Lung (tissue), 12 donors: ENCODE results near the gene IGFBP2. TPM values are rescaled to one million over a fixed set of nuclear protein-coding genes. Genes with fewer than 3 reads are reported as not detected.

ENCODE experiments used
- ATAC-seq: fragments of 200-7000 bp; cut with Tn5 transposase; one replicate; pipeline ENCODE4 v1.9.1; 2020; ENCODE audit warnings: moderate number of reproducible peaks; ENCODE audit not compliant: insufficient read depth, low FRiP score
- DNase-seq, 3 donors: peaks; one replicate each; pipeline ENCODE4 v3.0.0-alpha.2; 2013 to 2017
- H3K27ac ChIP-seq, 2 donors: one replicate each; pipeline ENCODE4 v1.5.1; 2013; ENCODE audit warnings: mild to moderate bottlenecking in 2 of 2, moderate library complexity in 2 of 2, control low read depth in 1 of 2, inconsistent platforms in 1 of 2, low read depth in 1 of 2, low read length in 1 of 2
- H3K27me3 ChIP-seq, 3 donors: one replicate each; pipeline ENCODE4 v1.5.1; 2013; ENCODE audit warnings: low read length in 2 of 3; ENCODE audit not compliant: control insufficient read depth in 3 of 3, insufficient read depth in 3 of 3
- H3K36me3 ChIP-seq, 4 donors: one replicate each; pipeline ENCODE4 v1.5.1; 2013; ENCODE audit warnings: low read length in 4 of 4, mild to moderate bottlenecking in 1 of 4, moderate library complexity in 1 of 4; ENCODE audit not compliant: control insufficient read depth in 4 of 4, insufficient read depth in 4 of 4
- H3K4me1 ChIP-seq, 5 donors: one replicate each; pipeline ENCODE4 v1.5.1; 2013; ENCODE audit warnings: low read length in 5 of 5, mild to moderate bottlenecking in 2 of 5, moderate library complexity in 1 of 5; ENCODE audit not compliant: control insufficient read depth in 5 of 5, insufficient read depth in 5 of 5
- H3K4me3 ChIP-seq: one replicate; pipeline ENCODE4 v1.5.1; 2013; ENCODE audit warnings: mild to moderate bottlenecking, control low read depth, moderate library complexity
- H3K9ac ChIP-seq, 2 donors: one replicate each; pipeline ENCODE4 v1.5.1; 2013; ENCODE audit warnings: low read length in 2 of 2, control low read depth in 1 of 2; ENCODE audit not compliant: insufficient read depth in 1 of 2
- H3K9me3 ChIP-seq, 4 donors: one replicate each; pipeline ENCODE4 v1.5.1; 2013; ENCODE audit warnings: low read length in 3 of 4, mild to moderate bottlenecking in 1 of 4, moderate library complexity in 1 of 4; ENCODE audit not compliant: control insufficient read depth in 4 of 4, insufficient read depth in 3 of 4
- CTCF ChIP-seq: IDR thresholded peaks from 2 replicates; pipeline ENCODE4 v1.5.1; 2012; ENCODE audit warnings: mild to moderate bottlenecking; ENCODE audit errors: control extremely low read depth, extremely low read depth
- WGBS, 2 donors: extraction: QIAGEN DNeasy Blood & Tissue Kit; methylation state at CpG; one replicate each; pipeline ENCODE4 v1.1.7; 2013; 5-methylcytosine and 5-hydroxymethylcytosine counted together
- polyA plus RNA-seq, 2 donors: library from polyadenylated mRNA; stranded (reverse); fragments of 200-250 nt; gene quantifications; one replicate each; pipeline ENCODE4 v1.2.1, GENCODE V29; 2013
- total RNA-seq, 2 donors: library from RNA; depleted of rRNA in 1 of 2; stranded (reverse); fragments of >200 nt in 1 of 2; gene quantifications; one replicate each; pipeline ENCODE4 v1.2.1, GENCODE V29; 2014 to 2021
- donor health status: control.
- donor health status: control.
- donor health status: Bipolar disorder and iron deficiency.
- donor health status: healthy.
- donor health status: DM: yes; HTN: yes; CAD: no.

Gene IGFBP2
- total and polyA plus RNA-seq, 4 donors: 50.5 to 104 (median 81.2) TPM

GRCh38 chr2:216696321-216696720 lies 63.1 kb downstream of the IGFBP2 start:
- no peak overlapping the region for H3K27ac ChIP-seq
- ATAC-seq: no peak

GRCh38 chr2:216696751-216697560 lies 63.7 kb downstream of the IGFBP2 start:
- 39 to 41% methylated on average over 7 of the region's 7 CpGs for WGBS, 2 donors
- Histone ChIP-seq H3K4me1 (peaks cover 0 to 76% (median 20%) of the 10 kb centered on the region in 5 donors), H3K4me3 (no peak overlapping the region), H3K27ac (no peak overlapping the region), H3K9me3 (no peaks in the 10 kb centered on the region), H3K36me3 (no peaks in the 10 kb centered on the region), H3K27me3 (no peaks in the 10 kb centered on the region), H3K9ac (no peak overlapping the region)
- TF ChIP-seq CTCF: no peak
- DNase-seq: peak in 2 of 3 donors; percentile 79 to 82
- no peak for ATAC-seq

More at GRCh38 chr2:216696321-216696720, 63.1 kb downstream of the IGFBP2 start:
- H3K4me1 ChIP-seq: peaks cover 0 to 78% (median 20%) of the 10 kb centered on the region in 5 donors
- H3K36me3 ChIP-seq: no peaks in the 10 kb centered on the region
- no peak for TF ChIP-seq CTCF
- H3K9me3 ChIP-seq: no peaks in the 10 kb centered on the region
- no peak for DNase-seq
- H3K9ac ChIP-seq: no peak overlapping the region
- WGBS, 2 donors: 74 to 81% methylated on average over 1 of the region's 1 CpG
- no peaks in the 10 kb centered on the region for H3K27me3 ChIP-seq
- H3K4me3 ChIP-seq: no peak overlapping the region

- Histone ChIP-seq H3K36me3 (no peaks in the 10 kb centered on the region), H3K4me1 (peaks cover 0 to 69% (median 20%) of the 10 kb centered on the region in 5 donors), H3K9me3 (no peaks in the 10 kb centered on the region), H3K4me3 (no peak overlapping the region), H3K9ac (no peak overlapping the region), H3K27me3 (no peaks in the 10 kb centered on the region), H3K27ac (no peak overlapping the region)
- ATAC-seq (no peak), DNase-seq (peak in 1 of 3 donors; percentile 27)
- 34 to 36% methylated on average over 6 of the region's 6 CpGs for WGBS, 2 donors
- TF ChIP-seq CTCF: no peak
Measured at GRCh38 chr2:216698293-216698692, 65.1 kb downstream of the IGFBP2 start.
